ENCODE results near the gene FAM120B.
A peak's percentile ranks its signal among the peaks of the same experiment; 100 is the strongest.

- TF ChIP-seq CTCF (conservative IDR thresholded peaks at IDR 0.05; ENCODE audit: low read depth, low read length) = no peak
- TF ChIP-seq CEBPB (IDR thresholded peaks at IDR 0.05; ENCODE audit: low read depth, low read length) = peak; percentile 47
- no peak for TF ChIP-seq MXI1 (IDR thresholded peaks at IDR 0.05; ENCODE audit: borderline replicate concordance, low read depth, low read length)
- no peak for TF ChIP-seq POLR2A (IDR thresholded peaks at IDR 0.05; ENCODE audit: low read depth, low read length)
- TF ChIP-seq USF2 (IDR thresholded peaks at IDR 0.05; ENCODE audit: low read depth, low read length) = no peak
These were observed 30.0 kb upstream of the FAM120B start for GRCh38 chr6:170276369-170277057.
